H1 (cell line): Measurements from ENCODE around the gene ARHGAP8. TPM values are rescaled to one million over a fixed set of nuclear protein-coding genes. Genes with fewer than 3 reads are reported as not detected.

Source experiments
- E2F6 ChIP-seq: IDR thresholded peaks from 2 replicates; pipeline ENCODE4 v1.6.1; 2012; ENCODE audit warnings: inconsistent platforms
- polyA plus RNA-seq, 7 experiments: library from polyadenylated mRNA; depleted of rRNA in 3 of 7; stranded (reverse) in 5 of 7; unstranded in 2 of 7; fragments of >200 nt in 5 of 7; fragments of 200-250 nt in 2 of 7; gene quantifications; 1 replicate in 5 of 7; 2 replicates in 1 of 7; 4 replicates in 1 of 7; pipeline versions ENCODE4 v1.2.1 to v1.2.3, GENCODE V29; 2011 to 2013; ENCODE audit warnings: missing spikeins in 2 of 7, mixed read lengths in 2 of 7
- total RNA-seq: library from RNA; stranded (reverse); fragmentation: NEBNext Ultra II Directional; extraction: Animal tissue kit (Norgen Biotek cat#: 25700); gene quantifications from 2 replicates; pipeline ENCODE4 v1.2.1, GENCODE V29; 2021

Gene ARHGAP8
- total and polyA plus RNA-seq, 2 of the 8 experiments (the other 6 are each of a cell fraction or from before 2014, with no cell fraction given) = 35.6 to 47.7 TPM

- TF ChIP-seq E2F6 = no peak
Measured at GRCh38 chr22:44809456-44809855, 57.1 kb downstream of the ARHGAP8 start (continued).
